Suprapubic skin (tissue), 4 donors: ENCODE data around the gene SLC7A4.

ENCODE experiments used
- CTCF ChIP-seq, 2 donors: fragments of 200-600 bp in 1 of 2; fragments of 450-650 bp in 1 of 2; sonication (generic) in 1 of 2; IDR thresholded peaks; one replicate each; pipeline ENCODE4 v1.5.1; 2016 to 2019; ENCODE audit warnings: antibody characterized with exemption in 2 of 2, mild to moderate bottlenecking in 1 of 2, moderate library complexity in 1 of 2
- EP300 ChIP-seq: sonication (generic); formaldehyde crosslinking; IDR thresholded peaks from one replicate; pipeline ENCODE4 v1.6.1; 2017; ENCODE audit warnings: antibody characterized with exemption
- POLR2A ChIP-seq, 2 donors: fragments of 450-650 bp; IDR thresholded peaks; one replicate each; pipeline ENCODE4 v1.6.1; 2017; ENCODE audit warnings: antibody characterized with exemption in 2 of 2, mild to moderate bottlenecking in 2 of 2, moderate library complexity in 2 of 2
- POLR2AphosphoS5 ChIP-seq, 3 donors: sonication (generic); formaldehyde crosslinking; IDR thresholded peaks; one replicate each; pipeline ENCODE4 v1.6.1; 2017; ENCODE audit warnings: antibody characterized with exemption in 3 of 3

- TF ChIP-seq POLR2AphosphoS5 (IDR thresholded peaks at IDR 0.05) (no peak), CTCF (IDR thresholded peaks at IDR 0.05) (no peak), POLR2A (IDR thresholded peaks at IDR 0.05) (no peak), EP300 (no peak)
Measured at GRCh38 chr22:21051145-21051830, 18.9 kb upstream of the SLC7A4 start.
